Measurements from ENCODE around the gene MYH14.

MYH14 gene

DNA sequence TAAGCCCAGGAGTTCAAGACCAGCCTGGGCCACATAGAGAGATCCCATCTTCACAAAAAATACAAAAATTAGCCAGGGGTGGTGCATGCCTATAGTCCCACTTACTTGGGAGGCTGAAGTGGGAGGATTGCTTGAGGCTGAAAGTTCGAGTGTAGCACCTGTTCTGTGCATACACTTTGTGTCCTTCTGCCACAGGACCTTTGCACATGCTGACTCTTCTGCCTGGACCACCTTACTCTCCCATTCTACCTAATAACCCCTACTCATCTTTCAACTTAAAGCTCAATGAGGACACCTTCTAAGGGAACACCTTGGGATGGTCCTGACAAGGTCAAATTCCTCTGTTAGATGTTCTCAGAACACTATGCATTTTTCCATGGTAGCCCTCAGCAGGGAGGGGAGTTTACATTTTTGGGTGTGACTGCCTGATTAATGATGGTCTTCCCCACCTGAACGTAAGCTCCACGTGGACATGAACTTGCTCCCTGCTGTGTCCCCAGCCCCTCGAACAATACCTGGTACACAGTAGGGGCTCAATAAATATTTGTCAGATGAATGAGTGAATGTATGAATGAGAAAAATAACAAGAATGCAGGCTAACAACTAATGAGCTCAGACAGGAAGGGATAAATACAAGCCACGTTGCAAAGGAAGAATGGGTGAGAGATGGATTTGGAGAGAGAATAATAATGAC lies 29.2 kb upstream of the MYH14 start:
- H3K27me3 ChIP-seq (ENCODE audit: control insufficient read depth, insufficient read depth, low read length) = no peaks in the 10 kb centered on the region
- no peak overlapping the region for H3K4me3 ChIP-seq (ENCODE audit: low read length)
- no CpG with 5 or more reads among the region's 5 CpGs for WGBS (ENCODE audit: insufficient coverage, insufficient read length)
- peaks cover 6% of the 10 kb centered on the region for H3K9me3 ChIP-seq (ENCODE audit: control insufficient read depth, insufficient read depth, low read length)
- H3K27ac ChIP-seq (ENCODE audit: low read length) = no peak overlapping the region
- H3K36me3 ChIP-seq (ENCODE audit: control insufficient read depth, insufficient read depth, low read length) = no peaks in the 10 kb centered on the region
- no peaks in the 10 kb centered on the region for H3K4me1 ChIP-seq (ENCODE audit: control insufficient read depth, insufficient read depth, low read length)
- DNase-seq (ENCODE audit: low read depth, low spot score) = no peak

DNA sequence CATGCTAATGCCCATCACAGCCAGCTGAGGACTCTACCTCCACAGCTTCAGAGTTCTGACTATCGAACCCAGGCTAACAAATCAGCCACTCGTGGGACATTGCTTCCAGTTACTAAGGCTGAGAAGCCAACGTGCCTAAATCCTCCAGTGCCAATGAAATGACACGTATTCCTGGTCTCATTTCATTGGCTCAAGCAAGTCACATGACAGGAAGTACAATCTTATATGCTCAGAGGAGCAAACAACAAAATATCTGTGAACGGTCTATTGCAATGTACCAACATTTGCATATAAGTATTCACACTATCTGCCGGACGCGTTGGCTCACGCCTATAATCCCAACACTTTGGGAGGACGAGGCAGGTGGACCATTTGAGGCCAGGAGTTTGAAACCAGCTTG lies 27.5 kb upstream of the MYH14 start:
- no peaks in the 10 kb centered on the region; the same call in 1 of the 2 replicates for H3K27me3 ChIP-seq (ENCODE audit: control insufficient read depth, insufficient read depth, low read length)
- no CpG with 5 or more reads among the region's 10 CpGs for WGBS (ENCODE audit: insufficient coverage, insufficient read length)
- no peak for DNase-seq (ENCODE audit: low read depth, low spot score)
- no peak overlapping the region for H3K4me3 ChIP-seq (ENCODE audit: low read length)
- no peak overlapping the region for H3K27ac ChIP-seq (ENCODE audit: low read length)
- no peaks in the 10 kb centered on the region for H3K4me1 ChIP-seq (ENCODE audit: control insufficient read depth, insufficient read depth, low read length)
- peaks cover 5% of the 10 kb centered on the region for H3K9me3 ChIP-seq (ENCODE audit: control insufficient read depth, insufficient read depth, low read length)
- H3K36me3 ChIP-seq (ENCODE audit: control insufficient read depth, insufficient read depth, low read length) = no peaks in the 10 kb centered on the region

DNA sequence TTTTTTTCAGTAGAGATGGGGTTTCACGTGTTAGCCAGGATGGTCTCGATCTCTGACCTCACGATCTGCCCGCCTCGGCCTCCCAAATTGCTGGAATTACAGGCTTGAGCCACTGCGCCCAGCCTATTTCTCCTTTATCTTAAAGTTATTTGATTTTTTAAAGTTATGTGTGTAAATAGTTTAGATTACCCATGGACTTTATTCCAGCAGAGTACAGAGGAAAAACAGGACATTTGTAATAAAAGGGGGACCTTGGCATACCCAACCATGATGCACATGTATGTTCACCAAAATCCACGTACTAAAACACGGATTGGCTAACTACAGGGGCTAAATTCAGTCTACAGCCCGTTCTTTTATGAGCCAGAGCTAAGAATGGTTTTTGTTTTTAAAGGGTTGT lies 26.6 kb upstream of the MYH14 start:
- Histone ChIP-seq H3K36me3 (ENCODE audit: control insufficient read depth, insufficient read depth, low read length) (no peaks in the 10 kb centered on the region), H3K27me3 (ENCODE audit: control insufficient read depth, insufficient read depth, low read length) (no peaks in the 10 kb centered on the region; the same call in 1 of the 2 replicates), H3K4me1 (ENCODE audit: control insufficient read depth, insufficient read depth, low read length) (no peaks in the 10 kb centered on the region), H3K9me3 (ENCODE audit: control insufficient read depth, insufficient read depth, low read length) (peaks cover 5% of the 10 kb centered on the region), H3K27ac (ENCODE audit: low read length) (no peak overlapping the region), H3K4me3 (ENCODE audit: low read length) (no peak overlapping the region)
- no CpG with 5 or more reads among the region's 9 CpGs for WGBS (ENCODE audit: insufficient coverage, insufficient read length)
- no peak for DNase-seq (ENCODE audit: low read depth, low spot score)

DNA sequence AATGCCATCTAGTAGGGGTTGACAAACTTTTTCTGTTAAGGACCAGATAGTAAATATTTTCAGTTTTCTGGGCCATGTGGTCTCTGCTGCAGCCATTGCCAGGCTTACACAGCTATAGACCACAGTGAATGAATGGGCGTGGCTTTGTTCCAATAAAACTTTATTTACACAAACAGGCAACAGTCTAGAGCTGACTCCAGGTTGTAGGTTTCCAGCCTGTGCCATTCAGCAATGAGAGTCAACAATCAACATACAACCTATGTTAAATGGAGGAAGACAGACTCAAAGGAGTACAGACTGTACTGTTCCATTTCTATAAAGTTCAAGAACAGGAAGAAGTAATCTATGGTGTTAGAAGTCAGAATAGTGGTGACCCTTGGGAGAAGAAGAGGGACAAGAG lies 25.1 kb upstream of the MYH14 start:
- Histone ChIP-seq H3K27me3 (ENCODE audit: control insufficient read depth, insufficient read depth, low read length) (no peaks in the 10 kb centered on the region; the same call in 1 of the 2 replicates), H3K36me3 (ENCODE audit: control insufficient read depth, insufficient read depth, low read length) (no peaks in the 10 kb centered on the region), H3K9me3 (ENCODE audit: control insufficient read depth, insufficient read depth, low read length) (peaks cover 5% of the 10 kb centered on the region), H3K4me1 (ENCODE audit: control insufficient read depth, insufficient read depth, low read length) (no peaks in the 10 kb centered on the region), H3K4me3 (ENCODE audit: low read length) (no peak overlapping the region), H3K27ac (ENCODE audit: low read length) (no peak overlapping the region)
- DNase-seq (ENCODE audit: low read depth, low spot score) = no peak
- WGBS (ENCODE audit: insufficient coverage, insufficient read length) = no CpG with 5 or more reads among the region's 1 CpG

DNA sequence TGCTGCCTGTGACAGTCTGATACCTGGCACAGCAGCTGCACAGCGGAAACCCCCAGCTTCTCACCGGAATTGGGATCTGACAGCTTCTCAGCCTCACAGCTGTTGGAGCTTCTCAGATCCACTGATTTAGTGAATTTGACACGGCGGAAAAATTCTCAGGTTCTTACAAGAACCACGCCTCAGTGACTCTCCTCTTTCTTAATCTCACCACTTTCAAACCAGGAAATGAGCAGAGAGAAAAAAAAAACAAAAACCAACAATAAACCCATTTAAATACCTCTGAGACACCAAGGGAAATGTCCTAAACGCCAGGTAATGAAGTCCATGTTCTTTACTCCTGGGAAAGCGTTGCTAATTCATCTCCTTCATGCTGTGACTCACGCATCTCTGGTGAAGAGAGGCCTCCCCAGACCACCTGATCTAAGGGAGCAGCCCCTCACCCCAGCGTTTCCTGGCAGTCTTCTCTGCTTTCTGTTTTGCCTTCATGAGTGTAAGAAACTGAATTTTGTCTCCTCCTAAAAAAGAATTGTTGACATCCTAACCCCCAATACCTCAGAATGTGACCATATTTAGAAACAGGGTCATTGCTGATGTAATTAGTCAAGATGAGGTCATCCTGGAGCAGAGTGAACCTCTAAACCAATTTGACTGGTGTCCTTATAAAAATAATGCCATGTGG lies 24.4 kb upstream of the MYH14 start:
- Histone ChIP-seq H3K4me3 (ENCODE audit: low read length) (no peak overlapping the region), H3K36me3 (ENCODE audit: control insufficient read depth, insufficient read depth, low read length) (no peaks in the 10 kb centered on the region), H3K27ac (ENCODE audit: low read length) (no peak overlapping the region), H3K4me1 (ENCODE audit: control insufficient read depth, insufficient read depth, low read length) (no peaks in the 10 kb centered on the region), H3K27me3 (ENCODE audit: control insufficient read depth, insufficient read depth, low read length) (no peaks in the 10 kb centered on the region; the same call in 1 of the 2 replicates), H3K9me3 (ENCODE audit: control insufficient read depth, insufficient read depth, low read length) (peaks cover 5% of the 10 kb centered on the region)
- WGBS (ENCODE audit: insufficient coverage, insufficient read length) = no CpG with 5 or more reads among the region's 9 CpGs
- DNase-seq (ENCODE audit: low read depth, low spot score) = no peak

DNA sequence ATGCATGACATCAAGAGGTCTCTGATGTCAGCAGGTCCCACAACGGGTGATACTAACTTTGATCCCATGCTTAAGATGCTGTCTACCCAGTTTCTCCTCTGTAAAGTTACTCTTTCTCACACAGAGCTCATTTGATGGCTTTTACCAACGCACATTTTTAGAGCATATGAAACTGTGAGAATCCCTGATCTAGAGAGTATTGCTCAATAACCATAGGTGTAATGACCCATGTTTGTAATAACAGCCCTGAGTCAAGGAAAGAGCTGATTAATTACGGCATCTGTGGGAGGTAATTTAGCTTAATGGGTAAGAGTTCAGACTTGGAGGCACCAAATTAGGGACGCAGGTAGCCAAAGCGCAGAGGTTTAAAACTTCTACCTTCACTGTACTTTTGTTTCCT lies 22.3 kb upstream of the MYH14 start:
- Histone ChIP-seq H3K27me3 (ENCODE audit: control insufficient read depth, insufficient read depth, low read length) (no peaks in the 10 kb centered on the region; the same call in 1 of the 2 replicates), H3K36me3 (ENCODE audit: control insufficient read depth, insufficient read depth, low read length) (no peaks in the 10 kb centered on the region), H3K27ac (ENCODE audit: low read length) (no peak overlapping the region), H3K4me3 (ENCODE audit: low read length) (no peak overlapping the region), H3K9me3 (ENCODE audit: control insufficient read depth, insufficient read depth, low read length) (peaks cover 3% of the 10 kb centered on the region), H3K4me1 (ENCODE audit: control insufficient read depth, insufficient read depth, low read length) (no peaks in the 10 kb centered on the region)
- DNase-seq (ENCODE audit: low read depth, low spot score) = no peak
- WGBS (ENCODE audit: insufficient coverage, insufficient read length) = no CpG with 5 or more reads among the region's 5 CpGs

DNA sequence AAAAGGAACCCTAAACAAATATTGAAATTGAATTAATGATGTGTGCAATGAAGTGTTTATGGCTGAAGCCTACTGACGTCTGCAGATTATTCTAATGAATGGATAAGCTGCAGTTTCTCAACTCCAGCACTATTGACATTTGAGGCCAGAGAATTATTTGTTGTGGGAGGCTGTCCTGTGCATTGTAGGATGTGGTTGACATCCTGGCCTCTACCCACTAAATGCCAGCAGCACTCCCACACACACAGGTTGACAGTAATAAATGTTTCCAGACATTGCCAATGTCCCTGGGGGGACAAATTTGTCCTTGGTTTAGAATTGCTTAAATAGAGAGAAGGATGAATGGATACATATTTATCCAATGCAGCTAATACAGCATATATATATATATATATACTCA lies 19.2 kb upstream of the MYH14 start:
- Histone ChIP-seq H3K36me3 (ENCODE audit: control insufficient read depth, insufficient read depth, low read length) (no peaks in the 10 kb centered on the region), H3K4me3 (ENCODE audit: low read length) (no peak overlapping the region), H3K27me3 (ENCODE audit: control insufficient read depth, insufficient read depth, low read length) (no peaks in the 10 kb centered on the region; the same call in 1 of the 2 replicates), H3K9me3 (ENCODE audit: control insufficient read depth, insufficient read depth, low read length) (peaks cover 3% of the 10 kb centered on the region), H3K27ac (ENCODE audit: low read length) (no peak overlapping the region), H3K4me1 (ENCODE audit: control insufficient read depth, insufficient read depth, low read length) (no peaks in the 10 kb centered on the region)
- WGBS (ENCODE audit: insufficient coverage, insufficient read length) = no CpG with 5 or more reads among the region's 1 CpG
- DNase-seq (ENCODE audit: low read depth, low spot score) = no peak

DNA sequence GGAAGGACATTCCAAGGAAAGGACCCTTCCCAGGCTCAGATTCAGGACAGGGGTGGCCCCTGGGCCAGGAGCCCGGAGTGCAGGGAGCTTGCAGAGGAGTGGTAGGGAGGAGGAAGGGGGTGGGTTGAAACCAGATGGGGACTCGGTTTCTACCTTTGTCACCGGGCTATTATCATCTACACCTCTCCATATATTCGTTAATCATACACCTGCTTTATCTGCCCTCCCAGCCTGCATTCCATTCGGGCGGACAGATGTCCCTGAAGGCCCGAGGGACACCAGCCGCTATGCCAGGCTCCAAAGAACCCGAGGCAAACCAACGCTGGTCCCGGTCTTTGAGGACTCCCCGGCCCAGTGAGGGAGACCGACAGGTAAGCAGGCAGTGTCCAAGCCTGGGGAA lies 15.5 kb upstream of the MYH14 start:
- H3K4me3 ChIP-seq (ENCODE audit: low read length) = no peak overlapping the region
- no peak overlapping the region for H3K27ac ChIP-seq (ENCODE audit: low read length)
- DNase-seq (ENCODE audit: low read depth, low spot score) = no peak
- H3K4me1 ChIP-seq (ENCODE audit: control insufficient read depth, insufficient read depth, low read length) = no peaks in the 10 kb centered on the region
- H3K27me3 ChIP-seq (ENCODE audit: control insufficient read depth, insufficient read depth, low read length) = no peaks in the 10 kb centered on the region
- peaks cover 1% of the 10 kb centered on the region; the same call in 1 of the 2 replicates for H3K9me3 ChIP-seq (ENCODE audit: control insufficient read depth, insufficient read depth, low read length)
- no peaks in the 10 kb centered on the region for H3K36me3 ChIP-seq (ENCODE audit: control insufficient read depth, insufficient read depth, low read length)
- WGBS (ENCODE audit: insufficient coverage, insufficient read length) = no CpG with 5 or more reads among the region's 13 CpGs

DNA sequence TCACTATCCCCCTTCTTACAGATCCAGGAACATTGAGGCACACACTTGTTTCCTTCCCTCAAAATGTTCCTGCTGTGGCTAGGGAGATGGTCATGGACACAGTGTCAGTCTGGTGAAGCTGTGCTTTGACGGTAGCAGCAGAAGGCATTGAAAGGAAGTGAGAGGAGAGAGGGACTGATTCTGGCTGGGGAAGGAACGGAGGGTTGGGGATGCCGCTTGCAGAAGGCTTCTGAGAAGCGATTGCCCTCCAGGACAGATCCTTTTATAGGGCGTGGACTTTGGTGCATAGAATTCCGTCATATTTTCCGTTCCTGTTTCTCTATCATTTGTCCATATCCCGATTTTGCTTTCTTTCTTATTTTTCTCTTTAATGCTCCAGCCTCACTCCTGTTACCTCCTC lies 14.1 kb upstream of the MYH14 start:
- Histone ChIP-seq H3K9me3 (ENCODE audit: control insufficient read depth, insufficient read depth, low read length) (peaks cover 1% of the 10 kb centered on the region; the same call in 1 of the 2 replicates), H3K27ac (ENCODE audit: low read length) (no peak overlapping the region), H3K36me3 (ENCODE audit: control insufficient read depth, insufficient read depth, low read length) (no peaks in the 10 kb centered on the region), H3K27me3 (ENCODE audit: control insufficient read depth, insufficient read depth, low read length) (no peaks in the 10 kb centered on the region), H3K4me3 (ENCODE audit: low read length) (no peak overlapping the region), H3K4me1 (ENCODE audit: control insufficient read depth, insufficient read depth, low read length) (no peaks in the 10 kb centered on the region)
- no peak for DNase-seq (ENCODE audit: low read depth, low spot score)
- no CpG with 5 or more reads among the region's 8 CpGs for WGBS (ENCODE audit: insufficient coverage, insufficient read length)

DNA sequence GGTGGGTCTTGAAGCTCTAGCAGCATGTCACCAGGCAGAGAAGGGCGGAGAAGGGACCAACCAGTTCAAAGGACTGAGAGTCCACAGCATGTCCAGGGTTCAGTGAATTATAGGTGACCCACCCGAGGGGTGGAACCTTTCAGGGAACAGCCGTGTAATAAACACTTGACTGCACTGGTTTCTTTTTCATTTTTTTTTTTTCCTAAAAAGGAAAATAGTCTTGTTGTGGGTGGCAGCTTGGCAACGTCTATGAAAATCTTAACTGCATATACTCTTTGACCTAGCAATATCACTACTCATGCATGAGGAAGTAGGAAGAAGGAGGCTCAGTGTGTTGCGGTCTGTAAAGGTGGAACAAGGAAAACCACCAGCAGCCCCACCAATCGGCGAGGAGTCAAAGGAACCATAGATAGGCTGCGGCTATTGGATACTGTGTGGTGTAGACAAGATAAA lies 13.0 kb upstream of the MYH14 start:
- WGBS (ENCODE audit: insufficient coverage, insufficient read length) = no CpG with 5 or more reads among the region's 8 CpGs

More for the DNA sequence above, 13.0 kb upstream of the MYH14 start:
- no peak overlapping the region for H3K27ac ChIP-seq (ENCODE audit: low read length)
- DNase-seq (ENCODE audit: low read depth, low spot score) = no peak
- H3K27me3 ChIP-seq (ENCODE audit: control insufficient read depth, insufficient read depth, low read length) = no peaks in the 10 kb centered on the region
- H3K9me3 ChIP-seq (ENCODE audit: control insufficient read depth, insufficient read depth, low read length) = peaks cover 1% of the 10 kb centered on the region; the same call in 1 of the 2 replicates
- no peaks in the 10 kb centered on the region for H3K36me3 ChIP-seq (ENCODE audit: control insufficient read depth, insufficient read depth, low read length)
- no peak overlapping the region for H3K4me3 ChIP-seq (ENCODE audit: low read length)
- H3K4me1 ChIP-seq (ENCODE audit: control insufficient read depth, insufficient read depth, low read length) = no peaks in the 10 kb centered on the region

Data from iPS DF 6.9 (cell line).